GM12874 (cell line): Measurements from ENCODE around the gene IGFBP6.

Experiments used
- TF ChIP-seq, protein P1 (sequence below): IDR thresholded peaks from 2 replicates; pipeline ENCODE4 v1.5.1; 2011; ENCODE audit warnings: low read depth, mild to moderate bottlenecking, control low read depth, low read length, moderate library complexity; ENCODE audit not compliant: insufficient read depth

The IGFBP6 gene

GRCh38 chr12:53079226-53080117 is 18.0 kb upstream of the IGFBP6 start, which contains the start of gene SPRYD3:
Gene SPRYD3 (minus strand): TSS chr12:53079390. CDS start chr12:53079333, 57 bp downstream.
- TF ChIP-seq, protein P1, sequence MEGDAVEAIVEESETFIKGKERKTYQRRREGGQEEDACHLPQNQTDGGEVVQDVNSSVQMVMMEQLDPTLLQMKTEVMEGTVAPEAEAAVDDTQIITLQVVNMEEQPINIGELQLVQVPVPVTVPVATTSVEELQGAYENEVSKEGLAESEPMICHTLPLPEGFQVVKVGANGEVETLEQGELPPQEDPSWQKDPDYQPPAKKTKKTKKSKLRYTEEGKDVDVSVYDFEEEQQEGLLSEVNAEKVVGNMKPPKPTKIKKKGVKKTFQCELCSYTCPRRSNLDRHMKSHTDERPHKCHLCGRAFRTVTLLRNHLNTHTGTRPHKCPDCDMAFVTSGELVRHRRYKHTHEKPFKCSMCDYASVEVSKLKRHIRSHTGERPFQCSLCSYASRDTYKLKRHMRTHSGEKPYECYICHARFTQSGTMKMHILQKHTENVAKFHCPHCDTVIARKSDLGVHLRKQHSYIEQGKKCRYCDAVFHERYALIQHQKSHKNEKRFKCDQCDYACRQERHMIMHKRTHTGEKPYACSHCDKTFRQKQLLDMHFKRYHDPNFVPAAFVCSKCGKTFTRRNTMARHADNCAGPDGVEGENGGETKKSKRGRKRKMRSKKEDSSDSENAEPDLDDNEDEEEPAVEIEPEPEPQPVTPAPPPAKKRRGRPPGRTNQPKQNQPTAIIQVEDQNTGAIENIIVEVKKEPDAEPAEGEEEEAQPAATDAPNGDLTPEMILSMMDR, result no peak

DNA sequence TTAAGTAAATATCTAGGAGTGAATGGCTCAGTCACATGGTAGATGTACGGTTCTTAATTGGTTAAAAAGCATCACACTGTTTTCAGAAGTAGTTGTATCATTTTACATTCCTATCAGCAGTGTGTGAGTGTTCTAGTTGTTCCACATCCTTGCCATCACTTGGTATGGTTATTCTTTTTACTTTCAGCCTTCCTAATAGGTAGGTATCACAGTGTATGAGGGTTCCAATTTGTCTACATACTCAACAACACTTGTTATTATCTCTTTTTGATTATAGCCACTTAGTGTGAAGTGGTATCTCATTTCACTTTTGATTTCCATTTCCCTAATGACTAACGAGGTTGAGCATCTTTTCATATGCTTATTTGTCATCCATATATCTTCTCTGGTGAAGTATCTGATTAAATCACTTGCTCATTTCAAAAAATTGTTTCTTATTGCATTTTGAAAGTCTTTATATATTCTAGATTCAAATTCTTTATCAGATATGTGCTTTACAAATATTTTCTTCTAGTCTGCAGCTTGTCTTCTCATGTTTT is 14.8 kb upstream of the IGFBP6 start:
- TF ChIP-seq, protein P1, result no peak

DNA sequence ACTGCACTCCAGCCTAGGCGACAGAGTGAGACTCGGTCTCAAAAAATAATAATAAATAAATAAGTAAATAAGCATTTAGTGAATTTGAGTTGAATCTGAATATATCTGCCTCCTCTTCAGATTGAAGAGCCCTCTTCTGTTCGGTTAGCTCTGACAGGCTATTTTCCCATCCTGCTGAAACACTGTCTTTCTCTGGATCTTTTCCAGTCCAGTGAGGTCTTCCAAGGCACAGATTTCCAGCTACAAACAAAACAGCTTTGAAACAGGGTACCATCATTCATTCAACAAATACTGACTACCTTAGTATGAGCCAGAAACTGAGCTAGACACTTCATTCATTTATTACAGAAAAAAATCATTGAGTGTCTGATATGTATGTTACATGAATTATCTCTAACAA is 11.1 kb upstream of the IGFBP6 start:
- TF ChIP-seq, protein P1, result no peak

GRCh38 chr12:53090105-53090504 is 7.4 kb upstream of the IGFBP6 start:
- TF ChIP-seq, protein P1, result no peak

DNA sequence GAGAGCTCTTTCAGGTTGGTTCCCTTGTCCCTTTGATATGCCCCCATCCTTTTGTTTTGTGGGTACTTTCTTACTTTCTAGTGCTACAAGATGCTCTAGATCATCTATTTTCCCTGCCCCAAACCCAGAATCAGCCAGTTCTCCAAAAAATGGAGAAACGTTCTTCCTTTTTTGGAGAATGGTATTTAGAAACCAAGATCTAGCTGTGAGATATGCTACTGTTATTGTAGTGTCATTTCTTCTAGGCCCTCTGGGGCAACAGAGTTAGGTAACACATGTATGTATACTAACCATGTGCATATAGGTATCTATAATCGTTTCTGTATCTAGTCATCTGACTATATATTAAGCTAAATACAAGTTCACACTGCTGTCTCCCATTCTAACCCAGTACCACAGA is 6.9 kb upstream of the IGFBP6 start:
- TF ChIP-seq, protein P1, result no peak

DNA sequence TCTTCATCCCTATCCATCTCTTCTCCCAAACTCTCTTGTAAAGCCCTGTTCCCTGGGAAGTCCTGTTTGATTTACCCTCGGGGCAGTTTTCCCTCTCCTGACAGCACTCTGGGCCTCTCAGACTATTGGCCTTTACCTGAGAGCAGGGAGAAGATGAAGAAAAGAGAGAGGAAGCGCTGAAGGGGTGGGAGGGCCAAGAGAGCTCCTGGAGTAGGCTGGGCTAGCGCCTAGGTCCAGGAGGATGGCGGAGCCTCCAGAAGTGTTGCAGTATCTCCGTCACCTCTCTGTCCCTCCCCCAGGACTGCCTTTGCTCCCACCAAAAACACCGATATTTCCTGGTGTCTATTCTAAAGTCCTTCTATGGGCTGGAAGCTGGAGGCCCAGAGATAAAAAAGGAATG is 5.7 kb upstream of the IGFBP6 start:
- TF ChIP-seq, protein P1, result no peak

DNA sequence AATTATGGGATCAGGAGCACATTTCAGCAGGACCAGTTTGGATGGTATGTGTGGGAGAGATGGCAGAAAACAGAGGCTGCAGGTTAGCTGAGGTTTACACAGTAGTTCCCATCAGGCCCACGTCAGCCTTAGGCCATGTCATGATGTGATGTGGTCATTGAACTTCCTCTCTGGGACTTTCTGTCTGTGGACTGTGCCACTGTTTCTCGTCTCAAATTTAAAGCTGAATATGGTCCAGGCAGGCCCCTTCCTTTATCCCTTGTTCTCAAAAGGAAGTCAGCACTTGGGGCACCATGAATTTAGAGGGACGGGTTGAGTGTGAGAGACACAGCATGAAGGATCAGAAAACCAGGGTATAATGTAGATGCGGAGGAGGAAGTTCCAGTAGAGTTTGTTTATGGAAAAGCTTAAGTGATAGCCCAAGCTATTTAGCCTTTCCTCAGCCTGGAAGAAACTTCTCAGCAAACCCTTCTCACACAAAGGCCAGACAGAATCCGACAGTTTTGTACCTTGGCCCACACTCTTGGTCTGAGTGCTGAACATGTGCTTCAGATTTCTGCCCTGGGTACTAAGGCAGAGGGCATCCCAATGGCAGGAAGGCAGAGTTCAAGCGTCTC is 3.6 kb upstream of the IGFBP6 start:
- TF ChIP-seq, protein P1, result no peak
